ENCODE results near the gene PHF1. TPM values are rescaled to one million over a fixed set of nuclear protein-coding genes. Genes with fewer than 3 reads are reported as not detected.
"Not testable (repeated sequence)": the region's sequence is repeated elsewhere in the genome, so short reads cannot be mapped to it uniquely, and the experiment has no call there.

Gene PHF1
- 18.9 and 20.9 TPM in 2 replicates for total RNA-seq (ENCODE audit: low replicate concordance)

DNA sequence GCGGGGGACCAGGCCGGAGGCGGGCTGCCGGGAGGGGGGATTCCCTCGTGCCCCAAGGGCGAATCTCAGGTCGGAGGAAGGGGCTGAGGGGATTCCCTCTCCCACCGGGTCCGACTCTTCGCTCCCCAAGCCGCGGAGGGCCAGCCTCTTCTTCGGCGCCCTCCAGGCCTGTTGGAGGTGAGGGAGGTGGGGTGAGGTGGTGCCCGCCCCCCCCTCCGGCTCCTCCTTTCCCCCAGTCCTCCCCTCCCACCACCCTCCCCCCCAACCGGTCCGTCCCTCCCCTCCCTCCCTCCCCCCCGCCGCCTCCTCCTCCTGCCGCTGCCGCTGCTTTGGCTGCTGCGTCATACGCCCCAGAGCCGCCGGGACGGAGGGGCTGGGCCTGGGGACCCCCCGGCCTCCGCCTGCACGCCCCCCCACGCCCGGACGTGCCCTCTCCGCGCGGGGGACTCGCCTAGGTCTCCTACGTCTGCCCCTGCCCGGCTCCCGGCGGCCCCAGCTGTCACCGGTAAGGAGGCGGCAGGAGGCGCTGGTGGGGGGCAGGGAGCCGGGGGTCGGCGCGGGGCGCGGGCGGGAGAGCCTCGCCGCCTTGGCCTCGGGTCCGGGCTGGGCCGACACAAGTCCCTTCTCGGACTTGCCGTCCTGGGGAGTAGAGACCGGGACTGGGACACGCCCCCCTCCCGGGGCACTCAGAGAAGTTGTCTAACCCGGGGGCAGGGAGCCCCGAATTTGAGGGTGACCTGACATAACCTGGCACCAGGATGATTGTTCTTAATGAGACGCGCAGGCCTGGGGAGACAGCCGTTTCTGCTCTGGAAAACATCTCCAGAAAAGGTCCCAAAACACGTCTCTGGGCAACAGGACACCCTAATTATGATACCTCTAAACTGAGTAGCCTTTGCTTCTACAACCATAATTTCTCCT, at the start of gene PHF1:
PHF1 (plus strand) TSS at position 304 of the 921 bp plus-strand sequence. CDS start 1,250 bp downstream, outside the sequence.
- peak; percentile 85 for DNase-seq (ENCODE audit: low read depth)
- peak within 1 kb of the TSS; percentile 76 for H3K4me3 ChIP-seq (ENCODE audit: low read depth, low read length)
- TF ChIP-seq, protein P1, sequence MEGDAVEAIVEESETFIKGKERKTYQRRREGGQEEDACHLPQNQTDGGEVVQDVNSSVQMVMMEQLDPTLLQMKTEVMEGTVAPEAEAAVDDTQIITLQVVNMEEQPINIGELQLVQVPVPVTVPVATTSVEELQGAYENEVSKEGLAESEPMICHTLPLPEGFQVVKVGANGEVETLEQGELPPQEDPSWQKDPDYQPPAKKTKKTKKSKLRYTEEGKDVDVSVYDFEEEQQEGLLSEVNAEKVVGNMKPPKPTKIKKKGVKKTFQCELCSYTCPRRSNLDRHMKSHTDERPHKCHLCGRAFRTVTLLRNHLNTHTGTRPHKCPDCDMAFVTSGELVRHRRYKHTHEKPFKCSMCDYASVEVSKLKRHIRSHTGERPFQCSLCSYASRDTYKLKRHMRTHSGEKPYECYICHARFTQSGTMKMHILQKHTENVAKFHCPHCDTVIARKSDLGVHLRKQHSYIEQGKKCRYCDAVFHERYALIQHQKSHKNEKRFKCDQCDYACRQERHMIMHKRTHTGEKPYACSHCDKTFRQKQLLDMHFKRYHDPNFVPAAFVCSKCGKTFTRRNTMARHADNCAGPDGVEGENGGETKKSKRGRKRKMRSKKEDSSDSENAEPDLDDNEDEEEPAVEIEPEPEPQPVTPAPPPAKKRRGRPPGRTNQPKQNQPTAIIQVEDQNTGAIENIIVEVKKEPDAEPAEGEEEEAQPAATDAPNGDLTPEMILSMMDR (IDR thresholded peaks at IDR 0.05; ENCODE audit: insufficient read depth, low read length), result no peak

DNA sequence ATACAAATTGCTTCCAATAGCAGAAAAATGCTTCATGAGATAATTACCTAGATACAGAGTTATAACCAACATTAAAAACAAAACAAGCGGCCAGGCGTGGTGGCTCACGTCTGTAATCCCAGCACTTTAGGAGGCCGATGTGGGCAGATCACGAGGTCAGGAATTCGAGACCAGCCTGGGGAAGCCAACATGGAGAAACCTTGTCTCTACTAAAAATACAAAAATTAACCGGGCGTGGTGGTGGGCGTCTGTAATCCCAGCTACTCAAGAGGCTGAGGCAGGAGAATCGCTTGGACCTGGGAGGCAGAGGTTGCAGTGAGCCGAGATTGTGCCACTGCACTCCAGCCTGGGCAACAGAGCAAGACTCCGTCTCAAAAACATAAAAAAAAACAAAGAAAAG, 47.3 kb upstream of the PHF1 start:
- not testable (repeated sequence) for DNase-seq (ENCODE audit: low read depth)

DNA sequence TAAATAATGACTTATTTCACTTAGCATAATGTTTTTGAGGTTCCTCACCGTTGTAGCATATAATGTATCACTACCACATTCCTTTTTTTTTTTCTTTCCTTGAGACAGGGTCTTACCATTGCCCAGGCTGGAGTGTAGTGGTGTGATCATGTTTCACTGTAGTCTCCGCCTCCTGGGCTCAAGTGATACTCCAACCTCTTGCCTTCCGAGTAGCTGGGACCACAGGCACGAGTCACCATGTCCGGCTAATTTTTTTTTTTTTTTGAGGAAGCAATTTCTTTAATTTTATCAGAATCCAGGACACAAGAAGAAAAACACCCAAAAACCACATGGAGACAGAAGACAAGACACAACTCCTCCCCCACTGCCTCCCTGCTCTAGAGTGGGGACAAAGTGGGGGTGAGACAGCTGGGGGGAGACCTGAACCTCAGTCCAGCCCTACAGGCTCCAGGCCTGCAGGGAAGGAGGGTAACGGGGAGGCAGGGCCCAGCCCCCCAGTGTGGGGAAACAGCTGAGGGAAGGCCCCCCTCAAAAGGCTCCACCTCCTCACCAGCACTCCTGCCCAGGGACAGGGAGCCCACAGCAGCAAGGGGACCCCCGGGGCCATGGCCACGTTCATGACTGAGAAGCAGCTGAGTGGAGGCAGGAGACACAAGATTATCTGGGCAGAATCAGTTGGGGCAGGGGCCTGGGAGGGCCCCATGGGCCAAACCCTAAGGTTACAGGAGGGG, 46.2 kb upstream of the PHF1 start:
- H3K4me3 ChIP-seq (ENCODE audit: low read depth, low read length), result not testable (repeated sequence)
- DNase-seq (ENCODE audit: low read depth), result peak; percentile 49

More for the DNA sequence above, 47.3 kb upstream of the PHF1 start:
- H3K4me3 ChIP-seq (ENCODE audit: low read depth, low read length), result not testable (repeated sequence)

DNA sequence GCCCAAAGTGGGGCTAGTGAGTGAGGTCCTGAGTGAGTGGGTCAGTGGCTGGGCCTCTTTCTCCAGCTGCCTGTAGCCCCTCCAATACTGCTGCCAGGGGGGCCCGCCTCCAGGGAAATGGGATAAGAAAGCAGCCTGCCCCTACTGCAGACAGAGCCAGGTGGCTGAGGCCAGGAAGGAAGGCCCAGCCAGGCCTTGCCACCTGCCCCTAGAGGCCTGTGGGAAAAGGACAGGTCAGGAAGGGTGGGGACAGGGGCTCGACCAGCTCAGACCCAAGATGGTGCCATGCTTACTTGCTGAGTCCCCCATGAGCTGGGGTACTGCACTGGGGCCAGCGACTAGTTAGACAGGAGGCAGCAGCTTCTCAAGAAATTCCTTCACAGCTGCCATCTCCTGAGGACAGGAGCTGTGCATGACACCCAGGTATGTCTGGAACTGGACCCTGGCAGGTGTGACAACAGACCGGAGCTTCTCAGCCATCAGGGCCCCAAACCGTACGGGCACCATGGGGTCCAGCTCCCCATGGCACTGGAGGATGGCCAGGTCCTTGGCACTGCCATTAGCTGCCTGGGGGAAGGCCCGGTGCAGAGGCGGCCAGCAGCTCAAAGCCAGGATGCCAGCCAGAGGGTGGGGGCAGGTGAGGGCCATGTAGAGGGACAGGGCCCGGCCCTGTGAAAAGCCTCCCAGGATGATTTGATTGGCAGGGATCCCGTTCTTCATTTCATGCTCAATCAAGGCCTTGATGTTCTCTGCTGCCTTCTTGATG, 45.4 kb upstream of the PHF1 start:
- not testable (repeated sequence) for DNase-seq (ENCODE audit: low read depth); H3K4me3 ChIP-seq (ENCODE audit: low read depth, low read length)

DNA sequence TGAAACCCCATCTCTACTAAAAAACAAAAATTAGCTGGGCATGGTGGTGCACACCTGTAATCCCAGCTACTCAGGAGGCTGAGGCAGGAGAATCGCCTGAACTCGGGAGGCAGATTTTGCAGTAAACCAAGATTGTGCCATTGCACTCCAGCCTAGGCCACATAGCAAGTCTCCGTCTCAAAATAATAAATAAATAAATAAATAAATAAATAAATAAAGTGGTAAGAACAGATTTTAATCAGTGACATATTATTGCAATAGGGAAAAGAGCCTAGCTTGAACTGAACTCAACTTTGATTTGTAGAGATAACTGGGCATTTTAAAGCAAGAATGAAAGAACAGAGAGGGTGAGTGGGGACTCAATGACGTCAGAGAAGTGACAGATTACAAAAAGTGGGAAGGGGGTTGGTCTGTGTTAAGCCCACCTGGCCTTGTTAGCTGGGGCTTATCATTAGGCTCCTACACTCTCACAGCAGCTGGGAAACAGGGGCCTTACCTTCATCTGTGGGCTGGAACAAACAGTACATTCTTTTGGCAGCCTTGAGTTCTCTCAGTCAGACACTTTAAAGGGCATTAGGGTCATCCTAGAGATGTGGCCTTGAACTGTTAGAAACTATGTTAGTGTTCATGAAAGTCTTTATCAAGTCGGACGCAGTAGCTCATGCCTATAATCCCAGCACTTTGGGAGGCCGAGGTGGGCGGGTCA, 43.7 kb upstream of the PHF1 start:
- DNase-seq (ENCODE audit: low read depth), result no peak
- TF ChIP-seq, protein P1 (IDR thresholded peaks at IDR 0.05; ENCODE audit: insufficient read depth, low read length), result no peak
- H3K4me3 ChIP-seq (ENCODE audit: low read depth, low read length), result no peak overlapping the region

DNA sequence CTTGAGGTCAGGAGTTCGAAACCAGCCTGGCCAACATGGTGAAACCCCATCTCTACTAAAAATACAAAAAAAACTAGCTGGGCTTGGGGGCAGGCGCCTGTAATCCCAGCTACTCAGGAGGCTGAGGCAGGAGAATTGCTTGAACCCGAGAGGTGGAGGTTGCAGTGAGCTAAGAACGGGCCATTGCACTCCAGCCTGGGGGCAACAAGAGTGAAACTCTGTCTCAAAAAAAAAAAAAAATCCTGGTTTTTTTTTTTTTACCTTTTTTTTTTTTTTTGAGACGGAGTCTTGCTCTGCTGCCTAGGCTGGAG, 43.1 kb upstream of the PHF1 start:
- DNase-seq (ENCODE audit: low read depth); H3K4me3 ChIP-seq (ENCODE audit: low read depth, low read length): not testable (repeated sequence)

DNA sequence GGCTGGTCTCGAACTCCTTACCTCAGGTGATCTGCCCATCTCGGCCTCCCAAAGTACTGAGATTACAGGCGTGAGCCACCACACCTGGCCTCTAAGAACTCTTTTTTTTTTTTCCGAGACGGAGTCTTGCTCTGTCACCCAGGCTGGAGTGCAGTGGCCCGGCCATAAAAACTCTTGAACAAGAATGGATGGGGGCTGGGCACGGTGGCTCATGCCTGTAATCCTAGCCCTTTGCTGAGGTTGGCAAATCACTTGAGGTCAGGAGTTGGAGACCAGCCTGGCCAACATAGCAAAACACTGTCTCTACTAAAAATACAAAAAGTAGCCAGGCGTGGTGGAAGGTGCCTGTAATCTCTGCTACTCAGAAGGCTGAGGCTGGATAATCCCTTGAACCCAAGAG, 38.9 kb upstream of the PHF1 start:
- not testable (repeated sequence) for DNase-seq (ENCODE audit: low read depth); H3K4me3 ChIP-seq (ENCODE audit: low read depth, low read length)

DNA sequence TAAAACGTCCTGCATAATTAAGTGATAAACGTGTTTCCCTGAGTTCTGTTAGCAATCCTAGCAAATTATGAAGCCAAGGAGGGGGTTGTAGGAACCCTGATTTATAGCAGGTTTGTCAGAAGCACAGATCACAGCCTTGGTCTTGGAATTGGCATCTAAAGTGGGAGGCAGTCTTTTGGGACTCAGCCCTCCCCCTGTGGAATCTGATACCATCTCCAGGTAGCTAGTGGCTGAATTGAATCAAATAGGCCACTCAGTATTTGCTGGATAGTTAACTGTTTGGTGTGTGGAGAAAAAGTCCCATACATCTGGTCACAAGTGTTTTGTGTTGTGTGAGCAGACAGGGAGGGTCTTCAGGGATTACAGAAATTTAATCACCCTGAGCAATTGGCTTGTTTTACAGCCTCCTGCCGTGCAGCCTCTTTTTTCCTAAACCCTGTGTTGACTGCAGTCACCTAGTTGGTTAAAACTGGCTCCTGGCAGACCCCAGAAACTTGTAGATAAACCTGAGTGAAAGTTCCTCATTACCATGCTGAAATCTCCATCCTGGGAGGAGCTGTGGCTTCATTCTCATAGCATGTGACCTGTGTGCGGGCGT, 38.2 kb upstream of the PHF1 start:
- TF ChIP-seq, protein P1 (IDR thresholded peaks at IDR 0.05; ENCODE audit: insufficient read depth, low read length), result no peak
- no peak overlapping the region for H3K4me3 ChIP-seq (ENCODE audit: low read depth, low read length)
- no peak for DNase-seq (ENCODE audit: low read depth)

All from fibroblast of the aortic adventitia (primary cell).